K562 (cell line): ENCODE measurements around the gene ACTN1. TPM values are rescaled to one million over a fixed set of nuclear protein-coding genes. Genes with fewer than 3 reads are reported as not detected.

ENCODE experiments used
- ATAC-seq: fragments of 200-7000 bp; cut with Tn5 transposase; 3 replicates; pipeline ENCODE4 v1.9.1; 2020; ENCODE audit warnings: moderate library complexity
- BruUV-seq: library from RNA; stranded (reverse); fragments of 400-500 nt; replicated peaks from 2 replicates; lab custom pipeline; 2021; lab: Mats Ljungman, UMichigan
- CTCF ChIA-PET: fragments of 300-600 bp; formaldehyde crosslinking; extraction: SDS; loops from one replicate; lab custom pipeline; 2021; ENCODE audit warnings: low intra/inter-chr PET ratio; lab: Yijun Ruan, JAX
- POLR2A ChIA-PET: fragments of 300-600, 350-650 bp; sonication (Branson Sonifier 250); formaldehyde crosslinking; extraction: SDS; loops from one replicate; lab custom pipeline; 2021; ENCODE audit warnings: antibody characterized with exemption, inconsistent platforms; lab: Yijun Ruan, JAX
- DNase-seq, 4 experiments: peaks; one replicate each; pipeline versions ENCODE4 v3.0.0 to v3.0.0-alpha.2; 2011 to 2018; ENCODE audit warnings: low spot score in 3 of 4, mixed read lengths in 3 of 4; ENCODE audit errors: extremely low read depth in 1 of 4
- FAIRE-seq: peaks from 2 replicates; lab custom pipeline; 2011; peaks lifted over from hg19 to GRCh38; lab: Jason Lieb, UNC
- H2AFZ ChIP-seq: 2 replicates; pipeline ENCODE4 v1.6.0; 2011; ENCODE audit warnings: low read depth, low read length, control low read depth, inconsistent platforms
- H3K27ac ChIP-seq: fragments of 200-600 bp; 3 replicates; pipeline ENCODE4 v1.8.0; 2011; ENCODE audit warnings: low read depth, mild to moderate bottlenecking, control low read depth, inconsistent platforms, low read length, moderate library complexity, mixed read lengths; ENCODE audit errors: extremely low read depth
- H3K27me3 ChIP-seq, 2 experiments: fragments of 300-600 bp in 1 of 2; 2 replicates in 1 of 2; 3 replicates in 1 of 2; pipeline versions ENCODE4 v1.6.0 to v1.8.0; 2011; ENCODE audit warnings: inconsistent platforms in 2 of 2, low read length in 2 of 2, mild to moderate bottlenecking in 1 of 2, mixed read lengths in 1 of 2, moderate library complexity in 1 of 2; ENCODE audit not compliant: control insufficient read depth in 2 of 2, insufficient read depth in 2 of 2
- H3K36me3 ChIP-seq: fragments of 300-600 bp; 3 replicates; pipeline ENCODE4 v1.8.0; 2011; ENCODE audit warnings: mild to moderate bottlenecking, low read length, inconsistent platforms; ENCODE audit not compliant: control insufficient read depth, insufficient read depth
- H3K4me1 ChIP-seq, 2 experiments: fragments of 200-600 bp in 1 of 2; replicated peaks in 1 of 2; 2 replicates in 1 of 2; 3 replicates in 1 of 2; pipeline versions ENCODE4 v1.5.1 to v1.8.0; 2011; ENCODE audit warnings: inconsistent platforms in 2 of 2, low read length in 2 of 2, mild to moderate bottlenecking in 1 of 2, mixed read lengths in 1 of 2, moderate library complexity in 1 of 2; ENCODE audit not compliant: control insufficient read depth in 2 of 2, insufficient read depth in 2 of 2
- H3K4me2 ChIP-seq: 2 replicates; pipeline ENCODE4 v1.6.1; 2011; ENCODE audit warnings: low read length, control low read depth, inconsistent platforms, mixed read lengths; ENCODE audit not compliant: insufficient read depth
- H3K4me3 ChIP-seq: fragments of 200-600 bp; sonication (generic), shearing (Covaris generic); 2 replicates; pipeline ENCODE4 v1.5.1; 2016; ENCODE audit warnings: control low read depth, inconsistent platforms
- H3K79me2 ChIP-seq: fragments of 200-600 bp; 3 replicates; pipeline ENCODE4 v1.8.0; 2011; ENCODE audit warnings: low read length, inconsistent platforms; ENCODE audit not compliant: control insufficient read depth, insufficient read depth
- H3K9ac ChIP-seq, 2 experiments: 2 replicates each; pipeline versions ENCODE4 v1.6.0 to v1.6.1; 2011; ENCODE audit warnings: low read depth in 2 of 2, low read length in 2 of 2, control low read depth in 1 of 2, inconsistent platforms in 1 of 2, mild to moderate bottlenecking in 1 of 2, mixed read lengths in 1 of 2; ENCODE audit not compliant: insufficient read depth in 1 of 2
- H3K9me1 ChIP-seq: one replicate; pipeline ENCODE4 v1.6.0; 2011; ENCODE audit warnings: inconsistent platforms, mild to moderate bottlenecking, low read length, moderate library complexity; ENCODE audit not compliant: control insufficient read depth, insufficient read depth
- H3K9me3 ChIP-seq: replicated peaks from 2 replicates; pipeline ENCODE4 v1.5.1; 2011; ENCODE audit warnings: low read depth, low read length, inconsistent platforms; ENCODE audit not compliant: control insufficient read depth, insufficient read depth
- H4K20me1 ChIP-seq: replicated peaks from 2 replicates; pipeline ENCODE4 v1.6.1; 2011; ENCODE audit warnings: low read length, inconsistent platforms, mixed read lengths; ENCODE audit not compliant: control insufficient read depth, insufficient read depth
- GMEB1 ChIP-seq: fragments of 250-450 bp; sonication (Bioruptor Pico); IDR thresholded peaks from 2 replicates; pipeline ENCODE4 v1.4.0; 2020; ENCODE audit warnings: mild to moderate bottlenecking
- MBD1 ChIP-seq: fragments of 250-450 bp; sonication (Bioruptor Pico); IDR thresholded peaks from 2 replicates; pipeline ENCODE4 v1.8.0; 2022; ENCODE audit warnings: inconsistent platforms
- MYC ChIP-seq, 2 experiments: fragments of 250-450 bp in 1 of 2; sonication (Bioruptor Pico) in 1 of 2; IDR thresholded peaks; 2 replicates each; pipeline versions ENCODE4 v1.5.1 to v1.6.1; 2012 to 2021; ENCODE audit warnings: low read depth in 2 of 2, borderline replicate concordance in 1 of 2, improper control_type of control experiment in 1 of 2, low read length in 1 of 2, mild to moderate bottlenecking in 1 of 2, moderate library complexity in 1 of 2
- SNIP1 ChIP-seq: fragments of 450-650 bp; IDR thresholded peaks from 2 replicates; pipeline ENCODE4 v1.7.1; 2017; ENCODE audit warnings: low read depth, mild to moderate bottlenecking
- U2AF2 ChIP-seq: fragments of 200-400 bp; formaldehyde crosslinking; optimal IDR thresholded peaks from 2 replicates; pipeline ENCODE3; 2017; ENCODE audit warnings: low read depth, mild to moderate bottlenecking, low read length
- ZBTB26 ChIP-seq: fragments of 450-650 bp; formaldehyde crosslinking; IDR thresholded peaks from 2 replicates; pipeline ENCODE4 v1.4.0; 2022; ENCODE audit warnings: missing genetic modification characterization
- ZNF764 ChIP-seq: fragments of 250-450 bp; sonication (Bioruptor Pico); IDR thresholded peaks from 2 replicates; pipeline ENCODE4 v1.4.0; 2020; ENCODE audit warnings: low read depth, mild to moderate bottlenecking, moderate library complexity
- WGBS: fragments of 100-300 bp; shearing (Covaris generic); methylation state at CpG from one replicate; pipeline ENCODE4 v1.1.6; 2016; ENCODE audit warnings: low coverage, mixed read lengths; ENCODE audit not compliant: insufficient coverage; ENCODE audit errors: missing lambda C conversion rate; 5-methylcytosine and 5-hydroxymethylcytosine counted together
- in situ Hi-C: fragments of 300-500 bp; cut with MboI; formaldehyde crosslinking; loops from 4 replicates; pipeline ENCODE4 v1.15.0; 2018; ENCODE audit warnings: inconsistent platforms, mixed read lengths
- intact Hi-C: fragments of 100-400 bp; cut with micrococcal nuclease; formaldehyde crosslinking; loops from 2 replicates; pipeline ENCODE4 v1.14.2; 2022
- polyA plus RNA-seq, 8 experiments: library from polyadenylated mRNA; depleted of rRNA in 4 of 8; stranded (reverse) in 5 of 8; unstranded in 3 of 8; fragments of >200 nt; fragmentation: Nextera tagmentation in 2 of 8; fragmentation: Illumina TruSeq in 1 of 8; extraction: Ambion mirVana in 2 of 8; extraction: Trizol in 1 of 8; gene quantifications; 2 replicates each; pipeline versions ENCODE4 v1.2.1 to v1.2.3, GENCODE V29; 2011 to 2014; ENCODE audit warnings: inconsistent platforms in 1 of 8, missing spikeins in 1 of 8
- total RNA-seq, 7 experiments: library from RNA; depleted of rRNA in 6 of 7; stranded (reverse); fragments of >200 nt in 6 of 7; fragmentation: Illumina TruSeq in 2 of 7; extraction: Trizol in 2 of 7; gene quantifications; 2 replicates each; pipeline versions ENCODE4 v1.2.1 to v1.2.3, GENCODE V29; 2011 to 2021; ENCODE audit warnings: low replicate concordance in 1 of 7

ACTN1 gene
- total and polyA plus RNA-seq, 9 of the 15 experiments (the other 6 are each of a cell fraction or from before 2014, with no cell fraction given), result 2.2 to 67.7 (median 34.5) TPM

GRCh38 chr14:68940614-68941185 lies 38.4 kb downstream of the ACTN1 start:
- no peak for FAIRE-seq
- Histone ChIP-seq H3K9me3 (no peaks in the 10 kb centered on the region), H3K79me2 (peaks cover 8% of the 10 kb centered on the region), H3K27ac (no peak overlapping the region), H3K4me3 (no peak overlapping the region), H3K9me1 (peaks cover 4% of the 10 kb centered on the region), H4K20me1 (peaks cover 42% of the 10 kb centered on the region), H2AFZ (no peak overlapping the region), H3K36me3 (no peaks in the 10 kb centered on the region; the same call in 2 of the 3 replicates), H3K4me1 (peaks cover 9 to 20% of the 10 kb centered on the region in 2 experiments; a peak in 4 of 5 replicates), H3K9ac (no peak overlapping the region), H3K4me2 (no peak overlapping the region), H3K27me3 (no peaks in the 10 kb centered on the region)
- no TSS peak for BruUV-seq
- TF ChIP-seq U2AF2 (no peak), ZBTB26 (CRISPR knock-in tag) (no peak), ZNF764 (CRISPR knock-in tag) (no peak), MYC (IDR thresholded peaks at IDR 0.05; ENCODE audit: low read depth, low read length) (no peak), MYC (CRISPR knock-in tag; IDR thresholded peaks at IDR 0.05; ENCODE audit: borderline replicate concordance, low read depth) (no peak), MBD1 (CRISPR knock-in tag) (no peak), SNIP1 (no peak), GMEB1 (no peak)
- 80% methylated on average over 2 of the region's 3 CpGs for WGBS
- intact Hi-C loops, result no loop called here
- DNase-seq, result no peak
- ChIA-PET CTCF (interaction anchor here (0.9 kb wide), 1 partner anchor 13 kb away, joined by 3 read pairs; no protein-coding TSS in a partner anchor), POLR2A (no interaction called here)
- ATAC-seq, result no peak
- in situ Hi-C loops, result no loop called here
